IMR-90 (cell line): ENCODE results near the gene OR6C4. TPM values are rescaled to one million over a fixed set of nuclear protein-coding genes. Genes with fewer than 3 reads are reported as not detected.

Experiments used
- polyA plus RNA-seq, 3 experiments: library from polyadenylated mRNA; depleted of rRNA; stranded (reverse); fragments of >200 nt; gene quantifications; 2 replicates each; pipeline ENCODE4 v1.2.3, GENCODE V29; 2012; ENCODE audit warnings: low replicate concordance in 1 of 3
- total RNA-seq: library from RNA; depleted of rRNA; stranded (reverse); fragments of >200 nt; gene quantifications from 2 replicates; pipeline ENCODE4 v1.2.3, GENCODE V29; 2012; rRNA removed

The OR6C4 gene
- total and polyA plus RNA-seq, 2 of the 4 experiments (the other 2 are of a cell fraction): not detected

Other genes with a start within 250 kb of the OR6C4 start
- gene OR6C1, start 235.3 kb upstream of the OR6C4 start, total RNA-seq: not detected in 2 replicates
- not detected in 2 replicates for gene OR6C1, start 235.3 kb upstream of the OR6C4 start, polyA plus RNA-seq (2012; rRNA removed)
- not detected in 2 replicates for gene OR6C3, start 218.9 kb upstream of the OR6C4 start, total RNA-seq
- gene OR6C3, start 218.9 kb upstream of the OR6C4 start, polyA plus RNA-seq (2012; rRNA removed): not detected in 2 replicates
- gene OR6C75, start 186.6 kb upstream of the OR6C4 start, total RNA-seq: not detected in 2 replicates
- not detected in 2 replicates for gene OR6C75, start 186.6 kb upstream of the OR6C4 start, polyA plus RNA-seq (2012; rRNA removed)
- gene OR6C65, start 149.1 kb upstream of the OR6C4 start, total RNA-seq: not detected in 2 replicates
- not detected in 2 replicates for gene OR6C65, start 149.1 kb upstream of the OR6C4 start, polyA plus RNA-seq (2012; rRNA removed)
- not detected in 2 replicates for gene OR6C76, start 123.3 kb upstream of the OR6C4 start, total RNA-seq
- gene OR6C76, start 123.3 kb upstream of the OR6C4 start, polyA plus RNA-seq (2012; rRNA removed): not detected in 2 replicates
- gene OR6C2, start 105.5 kb upstream of the OR6C4 start, total RNA-seq: not detected in 2 replicates
- gene OR6C2, start 105.5 kb upstream of the OR6C4 start, polyA plus RNA-seq (2012; rRNA removed): not detected in 2 replicates
- not detected in 2 replicates for gene OR6C70, start 79.5 kb upstream of the OR6C4 start, total RNA-seq
- gene OR6C70, start 79.5 kb upstream of the OR6C4 start, polyA plus RNA-seq (2012; rRNA removed): not detected in 2 replicates
- not detected in 2 replicates for gene OR6C68, start 57.2 kb upstream of the OR6C4 start, total RNA-seq
- not detected in 2 replicates for gene OR6C68, start 57.2 kb upstream of the OR6C4 start, polyA plus RNA-seq (2012; rRNA removed)
- not detected in 2 replicates for gene OR2AP1, start 22.9 kb downstream of the OR6C4 start, total RNA-seq
- gene OR2AP1, start 22.9 kb downstream of the OR6C4 start, polyA plus RNA-seq (2012; rRNA removed): not detected in 2 replicates
- not detected in 2 replicates for gene OR10P1, start 87.3 kb downstream of the OR6C4 start, total RNA-seq
- not detected in 2 replicates for gene OR10P1, start 87.3 kb downstream of the OR6C4 start, polyA plus RNA-seq (2012; rRNA removed)
- gene ITGA7, start 158.3 kb downstream of the OR6C4 start, total RNA-seq: 3.9 and 4.4 TPM in 2 replicates
- 13.9 and 15.7 TPM in 2 replicates for gene ITGA7, start 158.3 kb downstream of the OR6C4 start, polyA plus RNA-seq (2012; rRNA removed)
- 128 and 158 TPM in 2 replicates for gene BLOC1S1, start 166.4 kb downstream of the OR6C4 start, total RNA-seq
- 280 and 285 TPM in 2 replicates for gene BLOC1S1, start 166.4 kb downstream of the OR6C4 start, polyA plus RNA-seq (2012; rRNA removed)
- gene RDH5, start 170.8 kb downstream of the OR6C4 start, total RNA-seq: 7.3 and 8.9 TPM in 2 replicates
- 18.8 and 21.0 TPM in 2 replicates for gene RDH5, start 170.8 kb downstream of the OR6C4 start, polyA plus RNA-seq (2012; rRNA removed)
- gene CD63, start 179.4 kb downstream of the OR6C4 start, total RNA-seq: 995 and 1,796 TPM in 2 replicates
- 1,398 and 1,518 TPM in 2 replicates for gene CD63, start 179.4 kb downstream of the OR6C4 start, polyA plus RNA-seq (2012; rRNA removed)
- 2.2 and 2.7 TPM in 2 replicates for gene GDF11, start 193.5 kb downstream of the OR6C4 start, total RNA-seq
- 12.9 and 13.6 TPM in 2 replicates for gene GDF11, start 193.5 kb downstream of the OR6C4 start, polyA plus RNA-seq (2012; rRNA removed)